Activated gamma-delta T cell treated with anti-CD3 and anti-CD28 coated beads, Interleukin-2, amount 50 U/mL, for 16 hours (primary cell): ENCODE data around the gene HIPK1.
"Not testable (repeated sequence)": the region's sequence is repeated elsewhere in the genome, so short reads cannot be mapped to it uniquely, and the experiment has no call there.

ENCODE experiments used
- DNase-seq: peaks from one replicate; pipeline ENCODE4 v3.0.0-alpha.2; 2020; ENCODE audit warnings: low read depth

The HIPK1 gene

GRCh38 chr1:114011796-114012195 is 82.7 kb downstream of the HIPK1 start:
- DNase-seq, result no peak

- no peak for DNase-seq
These were observed 86.0 kb downstream of the HIPK1 start for GRCh38 chr1:114015075-114015474.

GRCh38 chr1:114019724-114020123 is 90.6 kb downstream of the HIPK1 start:
- not testable (repeated sequence) for DNase-seq

GRCh38 chr1:114021665-114022099 is 92.6 kb downstream of the HIPK1 start:
- DNase-seq, result no peak

GRCh38 chr1:114022877-114023276 is 93.8 kb downstream of the HIPK1 start:
- DNase-seq, result no peak

GRCh38 chr1:114023377-114023776 is 94.3 kb downstream of the HIPK1 start:
- DNase-seq, result no peak

GRCh38 chr1:114024049-114024448 is 94.9 kb downstream of the HIPK1 start:
- no peak for DNase-seq

- DNase-seq, result no peak
These were observed 96.7 kb downstream of the HIPK1 start for GRCh38 chr1:114025609-114026401.

- DNase-seq, result no peak
These were observed 97.7 kb downstream of the HIPK1 start for GRCh38 chr1:114026797-114027196.
